IPS-18a (cell line): ENCODE data around the gene PTGR3.
"Not testable (repeated sequence)": the region's sequence is repeated elsewhere in the genome, so short reads cannot be mapped to it uniquely, and the experiment has no call there.

Source experiments
- H3K27ac ChIP-seq: one replicate; pipeline ENCODE4 v1.5.1; 2013; ENCODE audit warnings: low read length
- H3K27me3 ChIP-seq: one replicate; pipeline ENCODE4 v1.6.1; 2013; ENCODE audit warnings: mild to moderate bottlenecking, low read length; ENCODE audit not compliant: control insufficient read depth, insufficient read depth
- H3K36me3 ChIP-seq: one replicate; pipeline ENCODE4 v1.6.1; 2013; ENCODE audit warnings: low read depth, low read length; ENCODE audit not compliant: control insufficient read depth
- H3K4me1 ChIP-seq: one replicate; pipeline ENCODE4 v1.6.1; 2013; ENCODE audit warnings: low read depth, low read length; ENCODE audit not compliant: control insufficient read depth
- H3K4me3 ChIP-seq: one replicate; pipeline ENCODE4 v1.5.1; 2013; ENCODE audit warnings: low read length
- H3K9ac ChIP-seq: one replicate; pipeline ENCODE4 v1.6.1; 2013; ENCODE audit warnings: mild to moderate bottlenecking, low read length, moderate library complexity
- H3K9me3 ChIP-seq: one replicate; pipeline ENCODE4 v1.6.1; 2013; ENCODE audit warnings: low read depth, low read length; ENCODE audit not compliant: control insufficient read depth

PTGR3 gene

DNA sequence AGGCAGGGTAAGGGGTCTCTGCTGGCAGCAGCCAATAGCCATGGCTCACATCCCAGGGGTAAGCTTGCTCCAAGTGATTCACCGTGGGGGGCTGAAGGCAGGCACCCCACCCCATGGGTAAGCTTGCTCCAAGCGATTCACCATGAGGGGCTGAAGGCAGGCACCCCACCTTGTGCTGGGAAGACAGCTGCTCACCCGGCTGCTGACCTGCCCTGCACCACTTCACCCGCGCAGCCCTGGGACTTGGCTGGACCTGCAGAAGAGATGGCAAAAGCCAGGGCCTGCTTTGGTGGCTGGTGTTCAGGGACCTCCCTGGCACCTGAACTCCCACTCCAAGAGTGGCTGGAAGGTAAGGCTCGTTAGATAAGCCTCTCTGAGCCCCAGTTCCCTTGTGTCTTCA, 19.2 kb downstream of the PTGR3 start:
- Histone ChIP-seq H3K36me3 (no peaks in the 10 kb centered on the region), H3K9ac (no peak overlapping the region), H3K9me3 (no peaks in the 10 kb centered on the region), H3K4me3 (no peak overlapping the region), H3K27ac (no peak overlapping the region), H3K27me3 (no peaks in the 10 kb centered on the region), H3K4me1 (no peaks in the 10 kb centered on the region)

DNA sequence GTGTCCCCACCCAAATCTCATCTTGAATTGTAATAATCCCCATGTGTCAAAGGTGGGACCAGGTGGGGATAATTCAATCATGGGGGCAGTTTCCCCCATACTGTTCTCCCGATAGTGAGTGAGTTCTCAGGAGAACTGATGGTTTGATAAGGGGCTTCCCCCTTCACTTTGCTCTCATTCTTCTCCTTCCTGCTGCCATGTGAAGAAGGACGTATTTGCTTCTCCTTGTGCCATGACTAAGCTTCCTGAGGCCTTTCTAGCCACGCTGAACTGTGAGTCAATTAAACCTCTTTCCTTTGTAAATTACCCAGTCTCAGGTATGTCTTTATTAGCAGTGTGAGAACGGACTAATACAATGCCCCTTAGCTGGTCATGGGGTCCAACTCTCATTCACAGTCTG, 21.2 kb downstream of the PTGR3 start:
- H3K27me3 ChIP-seq, H3K9ac ChIP-seq, H3K4me1 ChIP-seq, H3K27ac ChIP-seq, H3K9me3 ChIP-seq, H3K4me3 ChIP-seq, H3K36me3 ChIP-seq: not testable (repeated sequence)

DNA sequence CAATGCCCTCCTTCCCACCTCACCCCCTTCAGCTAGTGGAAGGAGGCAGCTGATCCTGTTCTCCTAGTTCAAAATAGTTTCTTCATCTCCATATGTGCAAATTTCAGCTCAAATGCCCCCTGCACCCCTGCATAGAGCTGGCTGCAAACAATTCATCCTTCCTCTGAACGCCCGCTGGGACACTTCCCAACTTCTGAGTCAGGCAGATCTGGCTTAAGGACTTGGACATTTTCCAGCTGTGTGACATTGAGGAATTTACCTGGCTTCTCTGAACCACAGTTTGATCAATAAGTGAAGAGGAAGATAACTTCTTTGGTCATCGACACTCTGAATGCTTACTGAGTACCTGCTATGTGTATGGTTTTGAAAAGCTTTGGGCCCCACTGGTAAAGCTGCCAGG, 23.5 kb downstream of the PTGR3 start:
- no peaks in the 10 kb centered on the region for H3K9me3 ChIP-seq
- H3K27me3 ChIP-seq = no peaks in the 10 kb centered on the region
- no peak overlapping the region for H3K4me3 ChIP-seq

DNA sequence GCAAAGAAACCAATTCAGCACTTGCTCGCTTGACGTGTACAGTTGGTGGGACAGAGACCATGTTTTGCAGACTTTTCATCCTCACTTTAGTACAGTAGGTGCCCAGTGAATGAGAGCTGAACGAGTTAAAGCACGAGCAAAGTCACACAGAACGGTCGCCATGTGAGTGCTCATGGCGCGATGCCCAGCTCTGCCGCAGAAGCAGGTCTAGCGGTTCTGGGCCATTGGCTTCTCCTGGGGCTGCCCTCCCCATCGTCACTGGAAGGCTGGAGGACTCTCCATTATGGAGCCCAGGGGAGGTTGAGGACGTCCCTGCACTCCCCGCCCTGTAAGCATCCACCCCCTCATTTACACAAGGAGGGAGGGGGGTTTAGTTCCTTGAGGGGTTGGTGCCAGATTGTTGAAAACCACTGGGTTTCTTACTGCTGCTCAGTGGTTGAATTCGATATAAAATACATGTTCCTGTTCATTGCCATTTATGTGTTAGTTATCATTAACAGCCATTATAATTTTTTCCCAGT, 24.9 kb downstream of the PTGR3 start:
- H3K36me3 ChIP-seq = no peaks in the 10 kb centered on the region
- H3K9me3 ChIP-seq = no peaks in the 10 kb centered on the region
- H3K27me3 ChIP-seq = no peaks in the 10 kb centered on the region
- H3K27ac ChIP-seq = no peak overlapping the region
- no peak overlapping the region for H3K4me3 ChIP-seq
- H3K4me1 ChIP-seq = no peaks in the 10 kb centered on the region
- H3K9ac ChIP-seq = no peak overlapping the region

More for the DNA sequence above, 23.5 kb downstream of the PTGR3 start:
- Histone ChIP-seq H3K9ac (no peak overlapping the region), H3K36me3 (no peaks in the 10 kb centered on the region), H3K4me1 (no peaks in the 10 kb centered on the region), H3K27ac (no peak overlapping the region)

DNA sequence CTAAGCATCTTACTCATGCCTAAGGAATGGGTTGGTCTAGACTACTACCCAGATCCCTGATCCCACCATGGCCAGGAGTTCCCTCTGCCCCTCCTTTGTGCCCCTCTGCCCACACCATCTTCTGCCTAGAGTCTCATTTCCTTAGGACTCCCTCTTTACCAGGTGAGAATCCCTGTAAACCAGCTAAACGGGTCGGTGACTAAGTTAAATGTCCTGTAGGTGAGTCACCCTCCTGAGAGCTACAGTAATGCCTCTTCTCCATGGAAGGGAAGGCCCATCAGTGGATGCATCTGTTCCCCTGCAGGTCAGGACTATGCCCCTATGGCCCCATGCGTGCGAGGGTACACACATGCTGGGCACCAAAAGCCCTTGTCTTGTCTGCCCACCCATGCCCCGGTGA, 25.4 kb downstream of the PTGR3 start:
- no peaks in the 10 kb centered on the region for H3K36me3 ChIP-seq
- H3K4me1 ChIP-seq = no peaks in the 10 kb centered on the region
- H3K27ac ChIP-seq = no peak overlapping the region
- H3K9ac ChIP-seq = no peak overlapping the region
- H3K4me3 ChIP-seq = no peak overlapping the region
- no peaks in the 10 kb centered on the region for H3K27me3 ChIP-seq
- no peaks in the 10 kb centered on the region for H3K9me3 ChIP-seq

DNA sequence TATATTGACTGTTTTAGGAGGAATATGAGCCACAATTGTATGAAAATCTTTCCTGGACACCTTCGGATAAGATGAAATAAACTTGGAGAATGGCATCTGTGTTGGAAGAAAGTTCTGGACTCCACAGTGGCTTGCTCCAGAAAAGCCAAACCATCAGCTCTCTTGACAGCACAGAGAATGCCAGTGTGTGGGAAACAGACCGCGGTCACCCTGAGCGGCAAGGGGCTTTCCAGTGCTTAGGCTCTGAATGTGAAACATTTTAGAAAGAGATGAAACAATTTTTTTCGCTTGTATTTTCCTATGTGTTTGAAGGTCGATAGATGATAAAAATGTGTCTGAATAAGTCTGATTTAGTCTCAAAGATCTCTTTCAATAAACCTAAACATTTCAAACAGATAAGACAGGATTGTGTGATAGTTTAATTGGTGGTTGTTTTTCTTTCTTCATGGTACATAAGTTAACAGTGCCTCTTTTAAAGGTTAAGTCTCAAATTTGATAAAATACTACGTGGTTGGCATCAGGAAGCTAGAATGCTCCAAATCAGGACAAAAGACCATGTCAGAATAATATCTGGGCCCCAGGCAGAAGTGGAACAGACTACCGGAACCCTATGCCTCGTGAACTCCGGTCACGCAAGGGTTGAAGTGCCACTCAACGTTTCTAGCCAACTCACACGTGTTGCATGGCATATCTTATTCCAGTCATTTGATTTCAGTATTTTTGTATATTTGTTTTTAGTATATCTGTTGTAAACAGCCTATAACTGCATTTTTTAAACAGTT, 28.9 kb downstream of the PTGR3 start:
- Histone ChIP-seq H3K4me1 (no peaks in the 10 kb centered on the region), H3K4me3 (no peak overlapping the region), H3K27me3 (no peaks in the 10 kb centered on the region), H3K36me3 (no peaks in the 10 kb centered on the region), H3K9ac (no peak overlapping the region), H3K9me3 (no peaks in the 10 kb centered on the region), H3K27ac (no peak overlapping the region)

DNA sequence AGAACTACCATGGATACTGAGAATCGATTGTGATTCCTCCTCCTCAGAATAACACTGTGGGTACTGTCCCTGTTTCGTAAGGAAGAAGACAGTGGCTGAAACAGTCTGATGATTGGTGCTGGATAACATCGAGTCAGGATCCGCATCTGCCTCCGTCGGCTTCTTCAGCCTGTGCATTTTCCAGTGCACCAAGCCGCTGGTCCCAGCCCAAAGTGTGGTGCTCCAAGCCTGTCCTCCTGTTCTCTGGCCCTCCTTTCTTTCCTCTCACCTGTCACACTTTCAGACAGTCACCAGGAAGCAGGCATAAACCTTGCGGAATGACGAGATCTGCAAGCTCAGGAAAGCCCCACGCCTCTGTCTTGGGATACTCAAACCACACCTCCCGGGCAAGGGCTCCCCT, 30.6 kb downstream of the PTGR3 start:
- Histone ChIP-seq H3K9ac (no peak overlapping the region), H3K4me1 (no peaks in the 10 kb centered on the region), H3K27ac (no peak overlapping the region), H3K36me3 (no peaks in the 10 kb centered on the region), H3K27me3 (no peaks in the 10 kb centered on the region), H3K9me3 (no peaks in the 10 kb centered on the region), H3K4me3 (no peak overlapping the region)

DNA sequence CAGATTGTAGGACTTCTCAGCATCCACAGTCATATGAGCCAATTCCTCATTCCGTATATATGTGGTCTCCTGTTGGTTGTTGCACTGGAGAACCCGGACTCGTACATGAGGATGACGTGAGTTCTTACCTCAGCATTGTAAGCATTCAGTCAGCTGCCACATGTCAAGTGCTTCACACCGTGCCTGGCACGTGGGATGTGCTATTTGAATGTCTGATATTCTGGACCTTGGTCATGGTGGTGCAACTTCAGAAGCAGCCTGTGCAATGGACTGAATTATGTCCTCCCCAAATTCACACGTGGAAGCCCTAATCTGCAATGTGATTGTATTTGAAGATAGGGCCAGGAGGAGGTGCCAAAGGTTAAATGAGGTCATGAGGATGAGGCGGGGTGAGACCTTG, 32.1 kb downstream of the PTGR3 start:
- Histone ChIP-seq H3K27me3 (no peaks in the 10 kb centered on the region), H3K4me1 (no peaks in the 10 kb centered on the region), H3K9ac (no peak overlapping the region), H3K36me3 (no peaks in the 10 kb centered on the region), H3K9me3 (no peaks in the 10 kb centered on the region), H3K4me3 (no peak overlapping the region), H3K27ac (no peak overlapping the region)

DNA sequence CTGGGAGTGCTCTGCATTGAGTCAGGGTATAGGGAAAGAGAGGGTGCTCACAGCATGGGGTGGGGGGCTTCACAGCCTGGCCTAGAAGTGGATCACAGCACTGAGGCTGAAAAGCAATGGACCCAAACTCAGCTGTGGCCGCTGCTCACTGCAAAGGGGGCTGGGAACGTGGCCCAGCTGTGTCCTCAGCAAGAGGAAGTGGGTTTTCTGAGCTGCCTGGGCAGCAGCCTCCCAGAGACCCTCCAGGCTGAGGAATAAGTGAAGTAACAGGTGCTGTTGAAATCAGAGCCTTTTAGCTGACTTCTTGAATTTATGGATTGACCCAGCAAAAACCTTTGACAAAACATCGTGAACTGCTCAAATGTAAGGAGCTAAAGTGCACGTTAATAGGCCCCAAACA, 35.2 kb downstream of the PTGR3 start:
- Histone ChIP-seq H3K36me3 (no peaks in the 10 kb centered on the region), H3K4me1 (no peaks in the 10 kb centered on the region), H3K9me3 (no peaks in the 10 kb centered on the region), H3K27ac (no peak overlapping the region), H3K27me3 (no peaks in the 10 kb centered on the region), H3K4me3 (no peak overlapping the region), H3K9ac (no peak overlapping the region)

DNA sequence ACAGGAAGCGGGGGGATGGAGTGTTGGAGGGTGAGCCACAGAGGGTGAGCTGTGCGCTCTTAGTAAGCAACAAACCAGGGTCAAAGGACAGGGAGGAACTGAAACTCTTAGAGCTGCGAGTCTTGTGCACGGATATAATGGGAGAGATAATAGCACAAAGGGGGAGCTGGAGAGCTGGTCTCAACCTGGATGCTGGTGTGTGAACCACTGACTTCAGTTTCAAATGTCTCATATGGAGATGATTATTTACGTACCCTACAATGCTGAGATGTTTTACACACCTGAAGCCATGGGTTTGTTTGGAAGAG, 35.9 kb downstream of the PTGR3 start:
- Histone ChIP-seq H3K9ac (no peak overlapping the region), H3K36me3 (no peaks in the 10 kb centered on the region), H3K4me1 (no peaks in the 10 kb centered on the region), H3K27ac (no peak overlapping the region), H3K27me3 (no peaks in the 10 kb centered on the region), H3K9me3 (no peaks in the 10 kb centered on the region), H3K4me3 (no peak overlapping the region)

DNA sequence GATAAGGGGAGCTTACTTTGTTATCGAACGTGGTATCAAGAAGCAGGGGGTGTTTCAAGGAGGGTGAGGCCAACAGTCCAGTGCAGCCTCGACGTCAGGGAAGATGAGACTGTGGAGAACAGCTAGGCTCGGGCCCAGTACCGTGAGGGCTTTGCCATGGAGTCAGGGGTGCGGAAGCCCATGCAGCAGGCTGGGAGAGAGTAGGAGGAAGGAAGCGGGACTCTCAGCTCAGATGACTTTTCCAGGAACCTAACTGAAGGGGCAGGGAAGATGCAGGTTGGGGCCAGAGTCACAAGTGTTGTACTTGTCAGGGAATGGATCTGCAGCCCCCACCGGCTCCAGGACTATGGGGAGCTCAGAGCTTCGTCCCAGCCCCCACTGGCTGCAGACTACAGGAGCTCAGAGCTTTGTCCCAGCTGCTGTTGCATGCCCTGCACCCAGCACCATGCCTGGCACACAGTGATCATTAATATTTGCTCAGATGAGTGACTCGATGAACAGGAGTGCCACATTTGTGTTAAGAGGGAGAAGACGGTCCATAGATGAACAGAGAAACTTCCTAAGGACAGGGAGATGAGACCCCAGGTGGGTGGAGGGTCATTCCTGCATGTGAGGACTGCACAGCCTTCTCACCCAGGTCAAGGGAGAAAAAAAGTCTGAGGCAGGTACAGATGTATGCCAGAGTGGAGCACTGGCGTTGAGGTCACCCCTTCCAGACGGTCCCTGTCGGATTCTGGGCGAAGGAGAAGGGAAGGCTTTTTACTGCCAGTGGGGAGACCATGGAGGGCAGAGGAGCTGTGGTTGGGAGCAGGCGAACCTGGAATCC, 36.4 kb downstream of the PTGR3 start:
- Histone ChIP-seq H3K4me1 (no peaks in the 10 kb centered on the region), H3K9ac (no peak overlapping the region), H3K27ac (no peak overlapping the region), H3K27me3 (no peaks in the 10 kb centered on the region), H3K9me3 (no peaks in the 10 kb centered on the region), H3K36me3 (no peaks in the 10 kb centered on the region), H3K4me3 (no peak overlapping the region)

DNA sequence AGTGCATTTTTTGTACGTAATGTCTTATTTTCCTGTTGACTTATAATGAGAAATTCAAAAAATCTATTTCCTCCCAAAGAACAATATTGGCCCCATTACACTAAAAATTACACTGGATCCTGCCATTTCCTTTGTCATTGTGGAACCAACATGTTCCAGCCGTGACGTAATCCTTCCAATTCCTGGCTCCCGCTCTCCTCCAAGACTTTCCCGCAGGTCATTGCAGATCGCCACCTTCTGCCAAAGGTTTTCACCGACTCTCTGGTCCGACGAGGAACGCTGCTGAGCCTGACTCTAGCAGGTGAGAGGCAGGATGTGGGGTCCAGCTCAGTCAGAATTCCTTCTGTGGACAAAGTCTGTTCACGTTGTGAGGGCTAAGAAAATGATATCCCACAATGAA, 38.0 kb downstream of the PTGR3 start:
- Histone ChIP-seq H3K36me3 (no peaks in the 10 kb centered on the region), H3K4me1 (no peaks in the 10 kb centered on the region), H3K9me3 (no peaks in the 10 kb centered on the region), H3K27ac (no peak overlapping the region), H3K9ac (no peak overlapping the region), H3K4me3 (no peak overlapping the region), H3K27me3 (no peaks in the 10 kb centered on the region)
